CD4-positive, alpha-beta T cell treated with Interleukin-15 for 4 hours (primary cell): ENCODE results near the gene FBXO38.
"Not testable (repeated sequence)": the region's sequence is repeated elsewhere in the genome, so short reads cannot be mapped to it uniquely, and the experiment has no call there.

ENCODE experiments used
- DNase-seq: peaks from one replicate; pipeline ENCODE4 v3.0.0-alpha.2; 2020; ENCODE audit warnings: low spot score

The FBXO38 gene

GRCh38 chr5:148427370-148428042 is 43.7 kb downstream of the FBXO38 start:
- no peak for DNase-seq

- no peak for DNase-seq
These were observed 45.1 kb downstream of the FBXO38 start for GRCh38 chr5:148428848-148429247.

- DNase-seq = no peak
These were observed 50.1 kb downstream of the FBXO38 start for GRCh38 chr5:148433826-148434225.

- no peak for DNase-seq
These were observed 52.3 kb downstream of the FBXO38 start for GRCh38 chr5:148436029-148436428.

- no peak for DNase-seq
These were observed 53.5 kb downstream of the FBXO38 start for GRCh38 chr5:148437249-148437648.

GRCh38 chr5:148438933-148439332 is 55.2 kb downstream of the FBXO38 start:
- DNase-seq = no peak

GRCh38 chr5:148443241-148443640 is 59.5 kb downstream of the FBXO38 start:
- no peak for DNase-seq

GRCh38 chr5:148443998-148444397 is 60.2 kb downstream of the FBXO38 start:
- DNase-seq = peak; percentile 60

GRCh38 chr5:148445578-148445977 is 61.8 kb downstream of the FBXO38 start:
- no peak for DNase-seq

- no peak for DNase-seq
These were observed 62.9 kb downstream of the FBXO38 start for GRCh38 chr5:148446611-148447010.

GRCh38 chr5:148452499-148453193 is 68.9 kb downstream of the FBXO38 start:
- DNase-seq = no peak

- DNase-seq = no peak
These were observed 70.8 kb downstream of the FBXO38 start for GRCh38 chr5:148454576-148454975.

GRCh38 chr5:148455185-148455584 is 71.4 kb downstream of the FBXO38 start:
- DNase-seq = no peak

GRCh38 chr5:148457183-148457620 is 73.4 kb downstream of the FBXO38 start:
- peak; percentile 30 for DNase-seq

GRCh38 chr5:148458036-148458888 is 74.5 kb downstream of the FBXO38 start:
- no peak for DNase-seq

- DNase-seq = no peak
These were observed 75.9 kb downstream of the FBXO38 start for GRCh38 chr5:148459669-148460068.

GRCh38 chr5:148465381-148466235 is 81.8 kb downstream of the FBXO38 start:
- DNase-seq = no peak

GRCh38 chr5:148466236-148466580 is 82.5 kb downstream of the FBXO38 start:
- no peak for DNase-seq

- no peak for DNase-seq
These were observed 84.2 kb downstream of the FBXO38 start for GRCh38 chr5:148467958-148468357.

- DNase-seq = not testable (repeated sequence)
These were observed 85.0 kb downstream of the FBXO38 start for GRCh38 chr5:148468746-148469145.

- DNase-seq = no peak
These were observed 85.8 kb downstream of the FBXO38 start for GRCh38 chr5:148469501-148469935.

GRCh38 chr5:148471379-148471778 is 87.6 kb downstream of the FBXO38 start:
- DNase-seq = no peak
